GM23338 (cell line): ENCODE measurements around the gene RAMP1. TPM values are rescaled to one million over a fixed set of nuclear protein-coding genes. Genes with fewer than 3 reads are reported as not detected.

Experiments
- ATAC-seq: fragments of 200-7000 bp; cut with Tn5 transposase; 3 replicates; pipeline ENCODE4 v1.9.1; 2020
- DNase-seq: peaks from one replicate; pipeline ENCODE4 v3.0.0-alpha.2; 2015; ENCODE audit warnings: low spot score
- H2AFZ ChIP-seq: fragments of 200-600 bp; sonication (generic); 2 replicates; pipeline ENCODE4 v1.8.0; 2016; ENCODE audit warnings: antibody characterized with exemption, mild to moderate bottlenecking, moderate library complexity
- H3F3A ChIP-seq: fragments of 200-600 bp; sonication (generic); replicated peaks from 2 replicates; pipeline ENCODE4 v1.8.0; 2017; ENCODE audit warnings: antibody characterized with exemption, mixed run types, low read depth
- H3K27ac ChIP-seq: fragments of 200-600 bp; sonication (generic); 2 replicates; pipeline ENCODE4 v1.6.1; 2016; ENCODE audit warnings: low read depth
- H3K27me3 ChIP-seq: fragments of 200-600 bp; sonication (generic); 2 replicates; pipeline ENCODE4 v1.8.0; 2016; ENCODE audit warnings: mild to moderate bottlenecking, mixed run types, moderate library complexity; ENCODE audit not compliant: insufficient read depth
- H3K36me3 ChIP-seq: fragments of 200-600 bp; sonication (generic); 2 replicates; pipeline ENCODE4 v1.8.0; 2016; ENCODE audit warnings: mild to moderate bottlenecking; ENCODE audit not compliant: insufficient read depth
- H3K4me1 ChIP-seq: fragments of 200-600 bp; sonication (generic); 2 replicates; pipeline ENCODE4 v1.8.0; 2016; ENCODE audit warnings: mild to moderate bottlenecking, moderate library complexity; ENCODE audit not compliant: insufficient read depth
- H3K4me2 ChIP-seq: fragments of 200-600 bp; sonication (generic); 2 replicates; pipeline ENCODE4 v1.7.1; 2017; ENCODE audit warnings: mixed run types
- H3K4me3 ChIP-seq: fragments of 200-600 bp; sonication (generic); 2 replicates; pipeline ENCODE4 v1.6.1; 2016; ENCODE audit warnings: mixed run types
- H3K79me2 ChIP-seq: fragments of 200-600 bp; sonication (generic); replicated peaks from 2 replicates; pipeline ENCODE4 v1.8.0; 2017; ENCODE audit warnings: mild to moderate bottlenecking; ENCODE audit not compliant: insufficient read depth
- H3K9me2 ChIP-seq: fragments of 200-600 bp; sonication (generic); 2 replicates; pipeline ENCODE4 v1.8.0; 2017; ENCODE audit not compliant: insufficient read depth
- H4K20me1 ChIP-seq: fragments of 200-600 bp; sonication (generic); replicated peaks from 2 replicates; pipeline ENCODE4 v1.8.0; 2017; ENCODE audit warnings: mild to moderate bottlenecking; ENCODE audit not compliant: insufficient read depth
- H3K27ac Mint-ChIP-seq: 2 replicates; pipeline ENCODE4 v1.8.0; 2020; ENCODE audit warnings: inconsistent platforms, mild to moderate bottlenecking, moderate library complexity, mixed read lengths
- H3K27me3 Mint-ChIP-seq: 3 replicates; pipeline ENCODE4 v1.8.0; 2022; ENCODE audit warnings: low read depth, mild to moderate bottlenecking, moderate library complexity, mixed read lengths, inconsistent platforms; ENCODE audit not compliant: insufficient read depth, poor library complexity
- H3K36me3 Mint-ChIP-seq: 3 replicates; pipeline ENCODE4 v1.8.0; 2021; ENCODE audit warnings: low read depth, mild to moderate bottlenecking, inconsistent platforms, moderate library complexity, mixed read lengths
- H3K4me1 Mint-ChIP-seq: 3 replicates; pipeline ENCODE4 v1.8.0; 2020; ENCODE audit warnings: mild to moderate bottlenecking, inconsistent platforms, mixed read lengths
- H3K4me3 Mint-ChIP-seq: 3 replicates; pipeline ENCODE4 v1.8.0; 2021; ENCODE audit warnings: moderate library complexity, mild to moderate bottlenecking, inconsistent platforms, mixed read lengths
- H3K9me3 Mint-ChIP-seq: 3 replicates; pipeline ENCODE4 v1.8.0; 2020; ENCODE audit warnings: moderate library complexity, mild to moderate bottlenecking, inconsistent platforms, mixed read lengths
- EZH2 ChIP-seq: fragments of 200-600 bp; sonication (generic); IDR thresholded peaks from one replicate; pipeline ENCODE4 v1.8.0; 2017; ENCODE audit warnings: antibody characterized with exemption, mild to moderate bottlenecking, low read depth; ENCODE audit not compliant: unreplicated experiment
- ZNF114 ChIP-seq: fragments of 250-450 bp; sonication (Bioruptor Pico); IDR thresholded peaks from 2 replicates; pipeline ENCODE4 v1.5.0; 2020; ENCODE audit warnings: mild to moderate bottlenecking, moderate library complexity
- ZNF462 ChIP-seq: fragments of 250-450 bp; sonication (Bioruptor Pico); IDR thresholded peaks from 2 replicates; pipeline ENCODE4 v1.5.0; 2020; ENCODE audit warnings: mild to moderate bottlenecking, moderate library complexity
- polyA plus RNA-seq: library from polyadenylated mRNA; unstranded; fragments of >200 nt; fragmentation: Nextera tagmentation; extraction: Ambion mirVana; gene quantifications from 2 replicates; pipeline ENCODE4 v1.2.1, GENCODE V29; 2016
- total RNA-seq: library from RNA; depleted of rRNA; stranded (reverse); fragments of >200 nt; shearing (Covaris generic); gene quantifications from 2 replicates; pipeline ENCODE4 v1.2.3, GENCODE V29; 2014
- TF ChIP-seq, protein P1 (sequence below): IDR thresholded peaks from one replicate; pipeline ENCODE4 v1.6.1; 2018; ENCODE audit warnings: antibody characterized with exemption; ENCODE audit not compliant: unreplicated experiment
- TF ChIP-seq, protein P2 (sequence below): IDR thresholded peaks from 2 replicates; pipeline ENCODE4 v1.6.1; 2016; ENCODE audit warnings: antibody characterized with exemption

Gene RAMP1
- total and polyA plus RNA-seq, 2 experiments from 2014 or later = 1.7 to 3.3 TPM

DNA sequence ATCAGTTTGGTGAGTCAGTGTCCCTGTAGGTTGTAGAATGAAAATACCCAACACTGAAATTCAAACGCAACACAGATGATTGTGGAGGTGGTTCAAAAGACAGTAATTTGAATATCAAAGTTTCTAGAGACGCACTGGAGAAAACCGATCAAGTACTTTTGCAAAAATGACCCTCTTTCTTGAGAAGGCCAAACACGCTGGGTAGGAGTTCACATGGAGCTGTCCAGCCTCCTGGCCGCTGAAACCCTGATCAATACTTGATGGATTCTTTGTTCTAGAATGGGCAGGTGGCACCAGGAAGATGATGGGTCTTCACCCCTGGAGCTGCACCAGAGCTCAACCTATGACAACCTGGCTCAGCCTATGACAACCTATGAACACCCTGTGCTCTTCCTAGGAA, 67.7 kb downstream of the RAMP1 start:
- no peak overlapping the region for H3K4me2 ChIP-seq
- Mint-ChIP-seq H3K9me3 (peaks cover 30% of the 10 kb centered on the region), H3K36me3 (peaks cover 11% of the 10 kb centered on the region), H3K4me3 (no peak overlapping the region), H3K4me1 (peaks cover 8% of the 10 kb centered on the region; the same call in 2 of the 3 replicates), H3K27ac (no peak overlapping the region), H3K27me3 (peaks cover 8% of the 10 kb centered on the region)
- H2AFZ ChIP-seq = no peak overlapping the region
- DNase-seq (peak; percentile 36), ATAC-seq (no peak)
- no peaks in the 10 kb centered on the region for H3K27me3 ChIP-seq
- TF ChIP-seq, protein P1, sequence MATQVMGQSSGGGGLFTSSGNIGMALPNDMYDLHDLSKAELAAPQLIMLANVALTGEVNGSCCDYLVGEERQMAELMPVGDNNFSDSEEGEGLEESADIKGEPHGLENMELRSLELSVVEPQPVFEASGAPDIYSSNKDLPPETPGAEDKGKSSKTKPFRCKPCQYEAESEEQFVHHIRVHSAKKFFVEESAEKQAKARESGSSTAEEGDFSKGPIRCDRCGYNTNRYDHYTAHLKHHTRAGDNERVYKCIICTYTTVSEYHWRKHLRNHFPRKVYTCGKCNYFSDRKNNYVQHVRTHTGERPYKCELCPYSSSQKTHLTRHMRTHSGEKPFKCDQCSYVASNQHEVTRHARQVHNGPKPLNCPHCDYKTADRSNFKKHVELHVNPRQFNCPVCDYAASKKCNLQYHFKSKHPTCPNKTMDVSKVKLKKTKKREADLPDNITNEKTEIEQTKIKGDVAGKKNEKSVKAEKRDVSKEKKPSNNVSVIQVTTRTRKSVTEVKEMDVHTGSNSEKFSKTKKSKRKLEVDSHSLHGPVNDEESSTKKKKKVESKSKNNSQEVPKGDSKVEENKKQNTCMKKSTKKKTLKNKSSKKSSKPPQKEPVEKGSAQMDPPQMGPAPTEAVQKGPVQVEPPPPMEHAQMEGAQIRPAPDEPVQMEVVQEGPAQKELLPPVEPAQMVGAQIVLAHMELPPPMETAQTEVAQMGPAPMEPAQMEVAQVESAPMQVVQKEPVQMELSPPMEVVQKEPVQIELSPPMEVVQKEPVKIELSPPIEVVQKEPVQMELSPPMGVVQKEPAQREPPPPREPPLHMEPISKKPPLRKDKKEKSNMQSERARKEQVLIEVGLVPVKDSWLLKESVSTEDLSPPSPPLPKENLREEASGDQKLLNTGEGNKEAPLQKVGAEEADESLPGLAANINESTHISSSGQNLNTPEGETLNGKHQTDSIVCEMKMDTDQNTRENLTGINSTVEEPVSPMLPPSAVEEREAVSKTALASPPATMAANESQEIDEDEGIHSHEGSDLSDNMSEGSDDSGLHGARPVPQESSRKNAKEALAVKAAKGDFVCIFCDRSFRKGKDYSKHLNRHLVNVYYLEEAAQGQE = peak; percentile 78
- TF ChIP-seq, protein P2, sequence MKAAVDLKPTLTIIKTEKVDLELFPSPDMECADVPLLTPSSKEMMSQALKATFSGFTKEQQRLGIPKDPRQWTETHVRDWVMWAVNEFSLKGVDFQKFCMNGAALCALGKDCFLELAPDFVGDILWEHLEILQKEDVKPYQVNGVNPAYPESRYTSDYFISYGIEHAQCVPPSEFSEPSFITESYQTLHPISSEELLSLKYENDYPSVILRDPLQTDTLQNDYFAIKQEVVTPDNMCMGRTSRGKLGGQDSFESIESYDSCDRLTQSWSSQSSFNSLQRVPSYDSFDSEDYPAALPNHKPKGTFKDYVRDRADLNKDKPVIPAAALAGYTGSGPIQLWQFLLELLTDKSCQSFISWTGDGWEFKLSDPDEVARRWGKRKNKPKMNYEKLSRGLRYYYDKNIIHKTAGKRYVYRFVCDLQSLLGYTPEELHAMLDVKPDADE = no peak
- H4K20me1 ChIP-seq = no peaks in the 10 kb centered on the region
- H3K9me2 ChIP-seq = no peaks in the 10 kb centered on the region
- H3K36me3 ChIP-seq = no peaks in the 10 kb centered on the region
- H3K27ac ChIP-seq = no peak overlapping the region
- no peaks in the 10 kb centered on the region for H3K79me2 ChIP-seq
- H3K4me3 ChIP-seq = no peak overlapping the region
- H3F3A ChIP-seq = no peaks in the 10 kb centered on the region
- no peaks in the 10 kb centered on the region for H3K4me1 ChIP-seq

GRCh38 chr2:237927986-237928385, 68.6 kb downstream of the RAMP1 start:
- H3K4me2 ChIP-seq = no peak overlapping the region

More at GRCh38 chr2:237927986-237928385, 68.6 kb downstream of the RAMP1 start:
- no peaks in the 10 kb centered on the region for H4K20me1 ChIP-seq
- H3K4me1 ChIP-seq = no peaks in the 10 kb centered on the region
- H3K27me3 ChIP-seq = no peaks in the 10 kb centered on the region
- no peaks in the 10 kb centered on the region for H3F3A ChIP-seq
- no peak overlapping the region for H3K27ac Mint-ChIP-seq
- no peak for ATAC-seq
- peaks cover 5% of the 10 kb centered on the region for H3K27me3 Mint-ChIP-seq
- DNase-seq = no peak
- no peaks in the 10 kb centered on the region for H3K9me2 ChIP-seq
- no peak overlapping the region for H3K27ac ChIP-seq
- no peak for TF ChIP-seq ZNF114 (CRISPR knock-in tag)
- no peak for TF ChIP-seq ZNF462 (CRISPR knock-in tag)
- TF ChIP-seq EZH2 = no peak
- no peaks in the 10 kb centered on the region for H3K79me2 ChIP-seq
- H3K4me3 ChIP-seq = no peak overlapping the region
- H3K4me1 Mint-ChIP-seq = peaks cover 4% of the 10 kb centered on the region; the same call in 2 of the 3 replicates
- no peak overlapping the region for H3K4me3 Mint-ChIP-seq
- H3K36me3 Mint-ChIP-seq = peaks cover 11% of the 10 kb centered on the region
- H3K36me3 ChIP-seq = no peaks in the 10 kb centered on the region
- peaks cover 30% of the 10 kb centered on the region for H3K9me3 Mint-ChIP-seq
- H2AFZ ChIP-seq = no peak overlapping the region
